H9 (cell line): ENCODE measurements around the gene BNIP1. TPM values are rescaled to one million over a fixed set of nuclear protein-coding genes. Genes with fewer than 3 reads are reported as not detected.

ENCODE experiments used
- DNase-seq: peaks from one replicate; pipeline ENCODE4 v3.0.0-alpha.2; 2017
- H2AFZ ChIP-seq: one replicate; pipeline ENCODE4 v1.6.1; 2013; ENCODE audit warnings: mild to moderate bottlenecking, low read length, control low read depth, moderate library complexity
- H2AK5ac ChIP-seq: 2 replicates; pipeline ENCODE4 v1.6.1; 2013; ENCODE audit warnings: low read length, control low read depth, mixed read lengths; ENCODE audit not compliant: insufficient read length
- H2BK120ac ChIP-seq: one replicate; pipeline ENCODE4 v1.6.1; 2013; ENCODE audit warnings: low read depth, mild to moderate bottlenecking, low read length, control low read depth, inconsistent platforms; ENCODE audit not compliant: poor library complexity, severe bottlenecking
- H2BK12ac ChIP-seq: 2 replicates; pipeline ENCODE4 v1.6.1; 2013; ENCODE audit warnings: low read length, control low read depth, mixed read lengths, low read depth; ENCODE audit not compliant: insufficient read length
- H2BK15ac ChIP-seq: 2 replicates; pipeline ENCODE4 v1.6.1; 2013; ENCODE audit warnings: low read depth, low read length, control low read depth
- H2BK20ac ChIP-seq: one replicate; pipeline ENCODE4 v1.6.1; 2013; ENCODE audit warnings: low read depth, mild to moderate bottlenecking, low read length, control low read depth, inconsistent platforms; ENCODE audit not compliant: poor library complexity, severe bottlenecking
- H2BK5ac ChIP-seq: 2 replicates; pipeline ENCODE4 v1.6.1; 2013; ENCODE audit warnings: low read length, control low read depth, mixed read lengths; ENCODE audit not compliant: insufficient read length
- H3K14ac ChIP-seq: 2 replicates; pipeline ENCODE4 v1.6.1; 2013; ENCODE audit warnings: low read length, control low read depth; ENCODE audit not compliant: insufficient read depth
- H3K18ac ChIP-seq: 2 replicates; pipeline ENCODE4 v1.6.1; 2013; ENCODE audit warnings: low read depth, mild to moderate bottlenecking, mixed read lengths, low read length, control low read depth; ENCODE audit not compliant: insufficient read length
- H3K23ac ChIP-seq: 2 replicates; pipeline ENCODE4 v1.6.1; 2013; ENCODE audit warnings: low read length, control low read depth, mixed read lengths, low read depth; ENCODE audit not compliant: insufficient read length
- H3K23me2 ChIP-seq: 2 replicates; pipeline ENCODE4 v1.6.1; 2013; ENCODE audit warnings: low read depth, mild to moderate bottlenecking, mixed read lengths, low read length, control low read depth; ENCODE audit not compliant: insufficient read length, poor library complexity, severe bottlenecking
- H3K27ac ChIP-seq: 2 replicates; pipeline ENCODE4 v1.5.1; 2013; ENCODE audit warnings: low read length, control low read depth, mixed read lengths, low read depth; ENCODE audit not compliant: insufficient read length
- H3K27me3 ChIP-seq: 2 replicates; pipeline ENCODE4 v1.6.1; 2013; ENCODE audit warnings: low read length, control low read depth, inconsistent platforms; ENCODE audit not compliant: insufficient read depth
- H3K4ac ChIP-seq: 2 replicates; pipeline ENCODE4 v1.6.1; 2013; ENCODE audit warnings: low read depth, mild to moderate bottlenecking, control low read depth, inconsistent platforms, low read length, moderate library complexity
- H3K4me1 ChIP-seq: 2 replicates; pipeline ENCODE4 v1.6.1; 2013; ENCODE audit warnings: low read length, control low read depth, inconsistent platforms; ENCODE audit not compliant: insufficient read depth
- H3K4me2 ChIP-seq: 2 replicates; pipeline ENCODE4 v1.6.1; 2013; ENCODE audit warnings: low read length, control low read depth, mixed read lengths; ENCODE audit not compliant: insufficient read length, insufficient read depth
- H3K56ac ChIP-seq: 2 replicates; pipeline ENCODE4 v1.6.1; 2013; ENCODE audit warnings: low read depth, mild to moderate bottlenecking, mixed read lengths, low read length, control low read depth; ENCODE audit not compliant: insufficient read length
- H3K79me1 ChIP-seq: 2 replicates; pipeline ENCODE4 v1.6.1; 2013; ENCODE audit warnings: low read depth, mild to moderate bottlenecking, moderate library complexity, low read length, control low read depth, inconsistent platforms; ENCODE audit not compliant: insufficient read depth, poor library complexity, severe bottlenecking
- H3K79me2 ChIP-seq: 2 replicates; pipeline ENCODE4 v1.6.1; 2013; ENCODE audit warnings: low read length, control low read depth, inconsistent platforms; ENCODE audit not compliant: insufficient read depth
- H3K9ac ChIP-seq: 2 replicates; pipeline ENCODE4 v1.6.1; 2013; ENCODE audit warnings: low read length, control low read depth, mixed read lengths; ENCODE audit not compliant: insufficient read length; ENCODE audit errors: extremely low read depth
- H3K9me3 ChIP-seq: one replicate; pipeline ENCODE4 v1.6.1; 2013; ENCODE audit warnings: low read depth, low read length, inconsistent platforms; ENCODE audit not compliant: control insufficient read depth
- H3T11ph ChIP-seq: one replicate; pipeline ENCODE4 v1.6.1; 2013; ENCODE audit warnings: mild to moderate bottlenecking, low read length, control low read depth, inconsistent platforms
- H4K20me1 ChIP-seq: one replicate; pipeline ENCODE4 v1.6.1; 2013; ENCODE audit not compliant: control insufficient read depth, insufficient read length, insufficient read depth
- H4K5ac ChIP-seq: 2 replicates; pipeline ENCODE4 v1.6.1; 2013; ENCODE audit warnings: low read depth, mild to moderate bottlenecking, mixed read lengths, low read length, control low read depth; ENCODE audit not compliant: insufficient read length
- H4K8ac ChIP-seq: replicated peaks from 2 replicates; pipeline ENCODE4 v1.6.1; 2013; ENCODE audit warnings: low read length, control low read depth, mixed read lengths, low read depth; ENCODE audit not compliant: insufficient read length
- H4K91ac ChIP-seq: 2 replicates; pipeline ENCODE4 v1.6.1; 2013; ENCODE audit warnings: low read depth, mild to moderate bottlenecking, moderate library complexity, mixed read lengths, low read length, control low read depth; ENCODE audit not compliant: insufficient read length
- H3K27ac Mint-ChIP-seq, 3 experiments: 2 replicates in 2 of 3; 3 replicates in 1 of 3; pipeline ENCODE4 v1.8.0; 2020 to 2021; ENCODE audit warnings: mixed read lengths in 3 of 3, mild to moderate bottlenecking in 1 of 3, moderate library complexity in 1 of 3
- H3K27me3 Mint-ChIP-seq: 2 replicates; pipeline ENCODE4 v1.8.0; 2021; ENCODE audit warnings: low read depth, mild to moderate bottlenecking, moderate library complexity, mixed read lengths
- H3K36me3 Mint-ChIP-seq, 3 experiments: 2 replicates in 2 of 3; 3 replicates in 1 of 3; pipeline ENCODE4 v1.8.0; 2020 to 2021; ENCODE audit warnings: low read depth in 3 of 3, mixed read lengths in 3 of 3; ENCODE audit not compliant: insufficient read depth in 1 of 3
- H3K4me1 Mint-ChIP-seq, 2 experiments: 2 replicates each; pipeline ENCODE4 v1.8.0; 2020; ENCODE audit warnings: mixed read lengths in 2 of 2
- H3K4me3 Mint-ChIP-seq, 2 experiments: 2 replicates in 1 of 2; 3 replicates in 1 of 2; pipeline ENCODE4 v1.8.0; 2020 to 2021; ENCODE audit warnings: mild to moderate bottlenecking in 2 of 2, mixed read lengths in 2 of 2, moderate library complexity in 1 of 2
- H3K9me3 Mint-ChIP-seq, 2 experiments: 2 replicates in 1 of 2; 3 replicates in 1 of 2; pipeline ENCODE4 v1.8.0; 2020; ENCODE audit warnings: mild to moderate bottlenecking in 2 of 2, mixed read lengths in 2 of 2, moderate library complexity in 1 of 2
- WGBS: extraction: QIAGEN DNeasy Blood & Tissue Kit; methylation state at CpG from one replicate; pipeline ENCODE4 v1.1.7; 2013; ENCODE audit warnings: missing lambda C conversion rate, low lambda C conversion rate, mixed read lengths; ENCODE audit not compliant: insufficient read length; ENCODE audit errors: extremely low coverage; 5-methylcytosine and 5-hydroxymethylcytosine counted together
- total RNA-seq: library from RNA; stranded (reverse); gene quantifications from 2 replicates; pipeline ENCODE4 v1.2.1, GENCODE V29; 2021
- TF ChIP-seq, protein P1 (sequence below): fragments of 200-600 bp; sonication (generic); conservative IDR thresholded peaks from 3 replicates; pipeline ENCODE4 v1.8.0; 2021; ENCODE audit warnings: antibody characterized with exemption, mild to moderate bottlenecking

Gene BNIP1
- total RNA-seq, 1 experiment from 2014 or later, result 8.8 TPM

DNA sequence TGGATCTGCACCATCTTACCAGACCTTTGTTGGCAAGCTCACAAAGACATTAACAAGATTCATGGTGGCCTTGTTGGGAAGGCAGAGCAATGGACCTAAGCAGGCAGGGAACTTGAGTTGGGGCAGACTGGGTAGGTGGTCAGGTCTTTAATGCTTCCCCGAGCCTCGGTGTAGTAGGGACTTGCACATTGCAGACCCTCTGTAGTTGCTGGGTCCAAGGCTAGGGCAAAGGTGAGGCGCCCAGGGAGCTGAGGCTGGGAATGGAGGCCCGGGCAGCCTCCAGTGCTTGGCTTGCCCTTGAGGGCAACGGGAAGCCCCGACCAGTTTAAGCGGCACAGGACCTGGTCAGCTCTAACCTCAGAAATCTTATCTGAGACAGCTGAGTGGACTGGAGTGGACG is 66.5 kb downstream of the BNIP1 start:
- WGBS, result no CpG with 5 or more reads among the region's 8 CpGs
- H2BK15ac ChIP-seq, result no peak overlapping the region

More for the DNA sequence above, 66.5 kb downstream of the BNIP1 start:
- no peak overlapping the region for H3K9ac ChIP-seq
- Mint-ChIP-seq H3K27me3 (peaks cover 72% of the 10 kb centered on the region), H3K27ac (no peak overlapping the region; a peak in 1 of 7 replicates), H3K4me1 (peaks cover 2 to 3% of the 10 kb centered on the region in 2 experiments; a peak in 2 of 4 replicates), H3K9me3 (peaks cover 0 to 5% of the 10 kb centered on the region in 2 experiments; a peak in 4 of 5 replicates), H3K4me3 (no peak overlapping the region), H3K36me3 (peaks cover 0 to 4% (median 1%) of the 10 kb centered on the region in 3 experiments; a peak in 1 of 7 replicates)
- no peak overlapping the region for H3K18ac ChIP-seq
- H4K91ac ChIP-seq, result no peak overlapping the region
- no peak overlapping the region for H3K4ac ChIP-seq
- no peak overlapping the region for H2BK20ac ChIP-seq
- no peaks in the 10 kb centered on the region for H3K79me1 ChIP-seq
- no peaks in the 10 kb centered on the region for H3K4me1 ChIP-seq
- H3K14ac ChIP-seq, result no peak overlapping the region
- H3K56ac ChIP-seq, result no peak overlapping the region
- no peak overlapping the region for H3K23ac ChIP-seq
- no peaks in the 10 kb centered on the region; the same call in 1 of the 2 replicates for H3K27me3 ChIP-seq
- TF ChIP-seq, protein P1, sequence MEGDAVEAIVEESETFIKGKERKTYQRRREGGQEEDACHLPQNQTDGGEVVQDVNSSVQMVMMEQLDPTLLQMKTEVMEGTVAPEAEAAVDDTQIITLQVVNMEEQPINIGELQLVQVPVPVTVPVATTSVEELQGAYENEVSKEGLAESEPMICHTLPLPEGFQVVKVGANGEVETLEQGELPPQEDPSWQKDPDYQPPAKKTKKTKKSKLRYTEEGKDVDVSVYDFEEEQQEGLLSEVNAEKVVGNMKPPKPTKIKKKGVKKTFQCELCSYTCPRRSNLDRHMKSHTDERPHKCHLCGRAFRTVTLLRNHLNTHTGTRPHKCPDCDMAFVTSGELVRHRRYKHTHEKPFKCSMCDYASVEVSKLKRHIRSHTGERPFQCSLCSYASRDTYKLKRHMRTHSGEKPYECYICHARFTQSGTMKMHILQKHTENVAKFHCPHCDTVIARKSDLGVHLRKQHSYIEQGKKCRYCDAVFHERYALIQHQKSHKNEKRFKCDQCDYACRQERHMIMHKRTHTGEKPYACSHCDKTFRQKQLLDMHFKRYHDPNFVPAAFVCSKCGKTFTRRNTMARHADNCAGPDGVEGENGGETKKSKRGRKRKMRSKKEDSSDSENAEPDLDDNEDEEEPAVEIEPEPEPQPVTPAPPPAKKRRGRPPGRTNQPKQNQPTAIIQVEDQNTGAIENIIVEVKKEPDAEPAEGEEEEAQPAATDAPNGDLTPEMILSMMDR, result no peak
- H4K20me1 ChIP-seq, result no peaks in the 10 kb centered on the region
- H2BK120ac ChIP-seq, result no peak overlapping the region
- H3K27ac ChIP-seq, result no peak overlapping the region
- H2BK12ac ChIP-seq, result no peak overlapping the region
- H3K4me2 ChIP-seq, result no peak overlapping the region
- no peak for DNase-seq
- no peak overlapping the region for H4K8ac ChIP-seq
- no peak overlapping the region for H3T11ph ChIP-seq
- no peaks in the 10 kb centered on the region for H3K23me2 ChIP-seq
- no peak overlapping the region for H2AK5ac ChIP-seq
- no peak overlapping the region for H4K5ac ChIP-seq
- H3K79me2 ChIP-seq, result no peaks in the 10 kb centered on the region
- H2BK5ac ChIP-seq, result no peak overlapping the region
- no peak overlapping the region for H2AFZ ChIP-seq
- no peaks in the 10 kb centered on the region for H3K9me3 ChIP-seq
